HG02870 (cell line): ENCODE results near the gene CNOT8.
"Not testable (repeated sequence)": the region's sequence is repeated elsewhere in the genome, so short reads cannot be mapped to it uniquely, and the experiment has no call there.

ENCODE experiments used
- ATAC-seq: cut with Tn5 transposase; IDR thresholded peaks from one replicate; pipeline ENCODE4 v1.9.1; 2021; ENCODE audit warnings: mild to moderate bottlenecking, moderate library complexity; ENCODE audit not compliant: unreplicated experiment

The CNOT8 gene

DNA sequence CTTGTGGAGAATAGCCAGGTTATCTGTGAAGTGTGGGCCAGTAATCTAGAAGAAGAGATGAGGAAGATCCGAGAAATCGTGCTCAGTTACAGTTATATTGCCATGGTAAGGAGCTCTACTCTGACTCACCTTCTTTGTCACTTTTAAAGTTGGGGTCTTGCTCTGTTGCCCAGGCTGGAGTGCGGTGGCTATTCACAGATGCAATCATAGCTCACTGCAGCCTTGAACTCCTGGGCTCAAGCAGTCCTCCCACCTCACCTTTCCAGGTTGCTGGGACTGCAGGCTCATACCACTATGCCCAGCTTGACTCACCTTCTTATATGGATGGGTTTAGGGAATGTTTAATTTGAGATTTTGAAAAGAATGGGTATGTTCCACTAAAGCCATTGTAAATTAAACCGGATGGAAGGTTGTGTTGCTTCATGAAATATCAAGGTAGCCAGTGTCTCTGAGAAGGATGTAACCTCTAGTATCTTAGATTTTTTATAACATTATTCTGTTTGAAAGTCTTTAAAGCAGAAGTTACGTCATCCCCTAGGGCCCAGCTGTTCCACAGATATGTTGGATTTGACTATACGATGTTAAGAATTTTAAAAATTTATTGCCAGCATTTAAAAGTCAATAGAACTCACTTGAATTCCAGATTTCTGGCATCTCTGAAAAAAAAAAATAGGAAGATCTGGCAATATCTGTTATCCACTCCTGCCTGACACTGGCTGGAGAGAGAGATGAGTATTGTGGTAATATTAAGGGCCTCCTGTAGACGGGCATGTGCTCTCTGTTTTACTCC is 5.1 kb downstream of the CNOT8 start:
- no peak for ATAC-seq

DNA sequence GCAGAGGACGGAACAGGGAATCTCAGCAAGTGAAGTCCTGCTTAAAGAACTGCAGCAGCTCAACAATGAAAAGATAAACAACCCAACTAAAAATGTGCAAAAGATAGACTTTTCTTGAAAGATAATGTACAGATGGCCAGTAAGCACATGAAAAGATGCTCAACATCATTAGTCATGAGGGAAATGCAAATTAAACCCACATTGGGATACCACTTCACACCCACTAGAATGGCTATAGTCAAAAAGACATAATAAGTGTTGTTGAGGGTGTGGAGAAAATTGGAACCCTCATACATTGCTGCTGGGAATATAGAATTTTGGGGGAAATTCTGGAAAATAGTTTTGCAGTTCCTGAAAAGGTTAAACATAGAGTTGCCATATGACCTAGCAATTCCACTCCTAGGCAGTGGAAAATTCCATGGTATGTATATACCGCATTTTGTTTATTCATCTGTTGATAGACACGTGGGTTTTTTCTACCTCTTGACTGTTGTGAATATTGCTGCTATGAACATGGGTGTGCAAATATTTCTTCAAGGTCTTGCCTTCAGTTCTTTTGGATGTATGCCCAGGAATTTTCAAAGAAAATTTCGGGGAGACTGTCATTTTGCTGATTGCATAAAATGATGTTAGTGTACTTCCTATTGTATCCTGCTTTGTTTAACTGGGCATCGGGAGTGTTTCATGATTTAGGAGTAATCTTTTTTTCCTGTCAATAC is 7.2 kb downstream of the CNOT8 start:
- ATAC-seq = no peak

DNA sequence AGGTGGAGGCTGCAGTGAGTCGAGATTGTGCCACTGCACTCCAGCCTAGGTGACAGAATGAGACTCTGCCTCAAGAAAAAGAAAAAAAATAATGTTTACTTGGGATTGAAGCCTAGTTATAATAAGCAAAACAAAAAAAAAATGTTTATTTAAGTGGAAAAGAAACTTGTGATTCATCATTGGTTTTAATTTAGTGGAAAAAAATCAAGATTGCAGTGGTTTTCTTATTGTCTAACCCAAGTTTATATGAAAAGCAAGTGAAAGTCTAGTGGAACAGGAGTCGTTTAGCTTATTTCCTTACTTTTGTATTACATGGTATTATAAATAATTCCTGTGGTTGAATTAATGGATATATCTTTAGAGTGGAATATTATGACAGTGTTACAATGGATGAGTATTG is 8.4 kb downstream of the CNOT8 start:
- no peak for ATAC-seq

DNA sequence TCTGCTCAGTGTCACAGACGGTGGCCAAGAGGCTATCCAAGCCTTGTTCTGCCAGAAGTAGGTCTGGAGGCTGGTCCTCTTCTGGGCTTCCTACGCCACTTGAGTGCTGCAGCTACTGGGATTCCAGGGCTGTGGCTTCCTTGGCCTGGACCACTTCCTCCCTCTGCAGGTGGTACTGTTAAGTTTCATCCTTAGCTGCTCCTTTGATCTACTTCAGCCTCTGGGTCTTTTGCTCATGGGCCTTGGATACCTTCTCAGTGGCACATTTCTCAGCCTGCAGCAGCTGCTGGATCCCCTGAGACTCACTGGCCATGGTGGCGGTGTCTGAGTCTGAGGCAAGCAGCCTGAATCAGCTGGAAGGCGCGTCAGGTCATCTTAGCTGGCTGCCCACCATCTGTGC is 10.3 kb downstream of the CNOT8 start:
- ATAC-seq = no peak

GRCh38 chr5:154871734-154872133 is 13.3 kb downstream of the CNOT8 start:
- no peak for ATAC-seq

DNA sequence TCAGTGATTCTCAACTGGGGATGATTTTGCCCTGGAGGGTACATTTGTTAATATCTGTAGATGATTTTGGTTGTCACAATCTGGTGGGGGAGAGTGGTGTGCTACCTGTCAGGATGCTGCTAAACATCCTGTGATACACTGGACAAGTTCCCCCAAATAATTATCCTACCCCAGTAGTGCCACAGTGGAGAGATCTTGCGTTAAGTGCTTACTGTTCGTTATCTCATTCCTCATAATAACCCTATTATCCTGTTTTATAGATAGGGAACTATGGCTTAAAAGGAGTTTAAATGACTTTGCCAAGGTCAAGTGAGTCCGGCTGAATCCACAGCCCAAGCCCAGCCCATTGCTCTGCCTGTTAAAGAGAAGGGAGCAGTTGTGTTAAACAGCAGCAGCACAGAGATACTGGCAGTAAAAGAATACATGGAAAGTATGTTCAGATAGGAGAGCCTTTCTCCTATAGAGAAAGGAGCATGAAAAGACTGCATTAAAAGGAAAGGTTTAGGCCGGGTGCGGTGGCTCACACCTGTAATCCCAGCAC is 15.4 kb downstream of the CNOT8 start:
- no peak for ATAC-seq

DNA sequence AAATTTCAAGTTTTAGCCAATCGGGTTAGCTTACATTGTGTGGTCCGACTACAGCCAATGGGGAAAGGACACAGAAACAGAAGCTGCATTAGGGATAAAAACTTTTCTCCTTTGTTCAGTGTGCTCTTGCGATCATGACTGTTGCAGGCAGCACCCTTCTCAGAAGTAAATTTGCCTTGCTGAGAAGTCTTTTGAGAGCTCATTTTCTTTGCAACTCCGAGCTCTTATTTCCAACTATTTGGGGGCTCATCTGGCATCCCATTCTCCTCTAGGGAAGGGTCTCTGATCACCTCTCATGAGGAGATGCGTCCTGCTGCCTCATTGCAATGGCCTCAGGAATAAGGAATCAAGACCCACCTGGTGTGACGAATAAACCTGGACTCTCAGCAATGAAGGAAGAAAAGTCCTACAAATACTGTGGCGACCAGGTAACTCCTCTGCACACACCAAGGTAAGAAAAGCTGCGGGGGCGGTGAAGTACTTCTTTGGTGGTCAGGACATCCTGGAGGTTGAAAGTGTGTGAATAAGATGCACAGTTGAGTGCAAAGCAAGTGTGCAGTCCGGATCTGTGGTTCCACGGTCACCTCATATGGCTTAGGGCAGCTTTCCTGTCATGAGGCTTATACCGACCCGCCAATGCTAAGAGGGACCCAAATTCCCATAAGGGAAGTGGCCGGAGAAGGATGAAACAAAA is 20.4 kb downstream of the CNOT8 start:
- no peak for ATAC-seq

- ATAC-seq = no peak
Measured at GRCh38 chr5:154881986-154882385, 23.6 kb downstream of the CNOT8 start.

GRCh38 chr5:154884424-154884823 is 26.0 kb downstream of the CNOT8 start:
- ATAC-seq = no peak

DNA sequence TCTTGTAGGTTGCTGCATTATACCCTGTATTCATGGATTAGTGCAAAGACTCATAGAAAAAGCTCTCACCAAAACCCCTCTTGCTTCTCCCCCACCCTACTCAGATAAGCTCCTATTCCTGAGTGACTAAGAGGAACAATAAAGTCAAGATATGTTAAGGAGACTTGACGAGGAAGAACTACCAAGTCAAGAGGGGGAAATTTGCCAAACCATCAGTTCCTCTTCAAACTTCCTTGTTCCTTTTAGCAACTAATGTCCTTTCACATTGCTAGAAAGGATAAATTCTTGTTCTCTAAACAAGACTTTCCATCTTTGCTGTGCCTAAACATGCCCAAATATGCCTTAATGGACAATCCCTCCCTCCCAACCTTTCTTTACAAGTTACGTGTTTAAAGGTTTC is 27.0 kb downstream of the CNOT8 start:
- no peak for ATAC-seq

- no peak for ATAC-seq
Measured at GRCh38 chr5:154892369-154892771, 33.9 kb downstream of the CNOT8 start.

DNA sequence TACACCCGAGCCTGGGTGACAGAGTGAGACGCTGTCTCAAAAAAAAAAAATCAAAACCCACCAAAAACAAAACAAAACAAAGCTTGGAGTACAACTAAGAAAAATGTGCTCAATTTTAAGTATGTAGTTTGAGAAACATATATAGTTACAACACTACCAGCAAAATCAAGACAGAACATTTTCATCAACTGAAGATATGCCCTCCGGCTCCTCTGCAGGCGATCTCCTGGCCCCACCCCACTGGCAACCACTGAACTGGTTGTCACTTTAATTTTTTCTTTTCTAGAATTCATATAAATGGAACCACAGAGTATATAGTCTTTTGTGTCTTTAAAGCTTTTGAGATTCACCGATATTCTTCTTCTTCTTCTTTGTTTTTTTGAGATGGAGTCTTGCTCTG is 35.0 kb downstream of the CNOT8 start:
- ATAC-seq = no peak

- ATAC-seq = no peak
Measured at GRCh38 chr5:154895606-154896561, 37.5 kb downstream of the CNOT8 start.

DNA sequence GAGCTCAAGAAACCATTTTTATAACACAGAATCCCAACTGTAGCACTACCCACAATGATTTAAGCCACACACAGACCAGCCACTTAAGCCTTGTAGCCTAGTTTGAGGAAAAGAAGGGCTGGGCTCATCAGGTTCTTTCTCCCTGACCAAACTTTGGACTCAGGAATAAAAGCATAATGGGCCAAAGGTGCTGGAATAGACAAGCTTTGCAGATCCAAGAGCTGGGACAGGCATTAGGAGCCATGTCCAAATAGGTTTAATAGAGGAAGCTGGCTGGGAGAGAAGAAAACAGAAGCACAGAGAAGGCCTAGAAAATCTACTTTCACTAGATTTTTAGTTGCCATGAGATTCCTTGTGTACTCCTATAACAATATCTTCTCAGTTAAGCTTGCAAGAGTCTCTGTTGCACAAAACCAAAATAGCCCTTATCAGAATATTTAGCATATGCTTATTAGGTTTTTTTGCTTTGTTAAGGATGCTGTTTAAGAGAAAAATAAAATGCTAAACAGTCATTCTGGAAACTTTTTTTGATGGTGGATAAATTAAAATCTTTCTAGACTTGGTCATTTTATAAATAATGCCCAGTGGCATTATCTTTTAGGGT is 38.2 kb downstream of the CNOT8 start:
- no peak for ATAC-seq

DNA sequence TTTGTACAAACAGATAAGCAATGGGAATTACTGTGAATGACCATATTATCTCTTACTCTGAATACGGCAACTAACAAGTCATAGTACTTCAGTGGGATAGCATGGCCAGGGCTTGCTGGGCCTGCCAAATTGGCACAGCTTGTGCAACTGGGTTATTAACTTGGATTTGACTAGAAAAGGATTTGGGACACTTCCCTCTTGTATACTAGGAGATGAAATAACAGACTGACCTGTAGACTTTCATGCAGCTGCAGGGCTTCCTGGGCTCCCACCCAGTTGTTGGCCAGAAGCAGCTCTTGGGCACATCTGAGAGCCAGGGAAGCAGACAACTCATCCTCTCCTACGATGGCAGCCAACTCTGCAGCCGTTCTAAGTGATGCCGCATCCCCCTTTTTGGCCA is 39.8 kb downstream of the CNOT8 start:
- no peak for ATAC-seq

GRCh38 chr5:154899151-154899816 is 40.9 kb downstream of the CNOT8 start:
- ATAC-seq = no peak

GRCh38 chr5:154900066-154900465 is 41.6 kb downstream of the CNOT8 start:
- no peak for ATAC-seq

GRCh38 chr5:154901276-154901675 is 42.8 kb downstream of the CNOT8 start:
- no peak for ATAC-seq

GRCh38 chr5:154901913-154902312 is 43.5 kb downstream of the CNOT8 start:
- ATAC-seq = no peak

- not testable (repeated sequence) for ATAC-seq
Measured at GRCh38 chr5:154905601-154906000, 47.2 kb downstream of the CNOT8 start.
